GM19463 (cell line): ENCODE results near the gene ZDHHC4.

Source experiments
- ATAC-seq: cut with Tn5 transposase; IDR thresholded peaks from one replicate; pipeline ENCODE4 v1.9.1; 2021; ENCODE audit warnings: mild to moderate bottlenecking, moderate library complexity; ENCODE audit not compliant: unreplicated experiment

Gene ZDHHC4

GRCh38 chr7:6604458-6604857 is 27.2 kb downstream of the ZDHHC4 start:
- ATAC-seq = no peak

GRCh38 chr7:6606866-6607583 is 29.8 kb downstream of the ZDHHC4 start:
- ATAC-seq = no peak

- ATAC-seq = no peak
These were observed 30.4 kb downstream of the ZDHHC4 start for GRCh38 chr7:6607651-6608051.

- no peak for ATAC-seq
These were observed 30.8 kb downstream of the ZDHHC4 start for GRCh38 chr7:6608081-6608480.

- ATAC-seq = no peak
These were observed 31.5 kb downstream of the ZDHHC4 start for GRCh38 chr7:6608794-6609193.

GRCh38 chr7:6612819-6613218 is 35.6 kb downstream of the ZDHHC4 start:
- no peak for ATAC-seq

GRCh38 chr7:6613706-6614105 is 36.5 kb downstream of the ZDHHC4 start:
- no peak for ATAC-seq

- ATAC-seq = no peak
These were observed 37.9 kb downstream of the ZDHHC4 start, which contains the start of gene ZNF853 for GRCh38 chr7:6614953-6615722. Gene ZNF853, plus strand, starts transcription at chr7:6615610. Its CDS starts 565 bp downstream, at chr7:6616175.

- no peak for ATAC-seq
These were observed 38.7 kb downstream of the ZDHHC4 start for GRCh38 chr7:6615723-6616555.

GRCh38 chr7:6616854-6617643 is 39.8 kb downstream of the ZDHHC4 start:
- no peak for ATAC-seq

- ATAC-seq = no peak
These were observed 41.4 kb downstream of the ZDHHC4 start for GRCh38 chr7:6618621-6619020.

GRCh38 chr7:6619961-6620360 is 42.7 kb downstream of the ZDHHC4 start:
- ATAC-seq = no peak

- no peak for ATAC-seq
These were observed 44.2 kb downstream of the ZDHHC4 start for GRCh38 chr7:6621195-6622133.

- ATAC-seq = no peak
These were observed 45.0 kb downstream of the ZDHHC4 start for GRCh38 chr7:6622134-6622710.

- no peak for ATAC-seq
These were observed 46.5 kb downstream of the ZDHHC4 start for GRCh38 chr7:6623589-6624245.

GRCh38 chr7:6624246-6624611 is 47.0 kb downstream of the ZDHHC4 start:
- ATAC-seq = no peak

GRCh38 chr7:6628045-6628444 is 50.8 kb downstream of the ZDHHC4 start:
- ATAC-seq = no peak

- ATAC-seq = no peak
These were observed 53.0 kb downstream of the ZDHHC4 start for GRCh38 chr7:6630007-6630849.
